ENCODE measurements around the gene WNT7B.

WNT7B gene

GRCh38 chr22:45922661-45923060 is 54.3 kb downstream of the WNT7B start:
- no peak for DNase-seq

GRCh38 chr22:45922256-45922655 is 54.7 kb downstream of the WNT7B start:
- no peak for DNase-seq

- DNase-seq = no peak
Measured at GRCh38 chr22:45919504-45920286, 57.3 kb downstream of the WNT7B start.

- no peak for DNase-seq
Measured at GRCh38 chr22:45918459-45919370, 58.2 kb downstream of the WNT7B start.

GRCh38 chr22:45917700-45918458 is 59.1 kb downstream of the WNT7B start:
- no peak for DNase-seq

- DNase-seq = peak; percentile 86
Measured at GRCh38 chr22:45917146-45917545, 59.8 kb downstream of the WNT7B start.

GRCh38 chr22:45916515-45916914 is 60.4 kb downstream of the WNT7B start:
- DNase-seq = no peak

GRCh38 chr22:45915841-45916240 is 61.1 kb downstream of the WNT7B start:
- DNase-seq = no peak

GRCh38 chr22:45915151-45915550 is 61.8 kb downstream of the WNT7B start:
- no peak for DNase-seq

- DNase-seq = no peak
Measured at GRCh38 chr22:45914309-45914708, 62.7 kb downstream of the WNT7B start.

GRCh38 chr22:45912910-45913309 is 64.1 kb downstream of the WNT7B start:
- no peak for DNase-seq

GRCh38 chr22:45911601-45912271 is 65.2 kb downstream of the WNT7B start:
- DNase-seq = peak; percentile 62

GRCh38 chr22:45910928-45911467 is 66.0 kb downstream of the WNT7B start:
- no peak for DNase-seq

- DNase-seq = peak; percentile 85
Measured at GRCh38 chr22:45908961-45909360, 68.0 kb downstream of the WNT7B start.

GRCh38 chr22:45907996-45908395 is 69.0 kb downstream of the WNT7B start:
- DNase-seq = no peak

- no peak for DNase-seq
Measured at GRCh38 chr22:45907378-45907777, 69.6 kb downstream of the WNT7B start.

- no peak for DNase-seq
Measured at GRCh38 chr22:45906946-45907345, 70.0 kb downstream of the WNT7B start.

- no peak for DNase-seq
Measured at GRCh38 chr22:45905924-45906865, 70.8 kb downstream of the WNT7B start.

GRCh38 chr22:45905326-45905923 is 71.5 kb downstream of the WNT7B start:
- DNase-seq = no peak

GRCh38 chr22:45904236-45904635 is 72.7 kb downstream of the WNT7B start:
- no peak for DNase-seq
